GM12801 (cell line): Measurements from ENCODE around the gene ARPP19.

ENCODE experiments used
- TF ChIP-seq, protein P1 (sequence below): IDR thresholded peaks from one replicate; pipeline ENCODE4 v1.5.1; 2011; ENCODE audit warnings: control low read depth; ENCODE audit not compliant: insufficient read length; ENCODE audit errors: extremely low read depth

Gene ARPP19

DNA sequence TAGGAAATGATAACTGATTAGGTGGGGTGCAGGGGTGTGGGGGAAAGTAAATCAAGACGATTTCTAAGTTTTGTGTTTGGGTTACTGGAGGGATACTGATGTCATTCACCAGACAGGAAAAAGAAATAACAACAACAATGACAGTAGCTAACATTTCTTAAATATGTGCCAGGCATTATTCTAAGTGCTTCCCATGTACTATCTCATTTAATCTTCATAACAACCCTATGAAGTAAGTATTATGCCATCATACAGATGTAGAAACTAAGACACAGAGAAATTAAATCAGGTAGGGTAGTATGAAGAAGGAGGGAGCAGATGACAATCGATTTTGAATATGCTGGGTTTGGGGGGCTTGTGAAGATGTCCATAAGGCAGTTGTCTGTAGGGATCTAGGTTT is 53.5 kb downstream of the ARPP19 start:
- TF ChIP-seq, protein P1, sequence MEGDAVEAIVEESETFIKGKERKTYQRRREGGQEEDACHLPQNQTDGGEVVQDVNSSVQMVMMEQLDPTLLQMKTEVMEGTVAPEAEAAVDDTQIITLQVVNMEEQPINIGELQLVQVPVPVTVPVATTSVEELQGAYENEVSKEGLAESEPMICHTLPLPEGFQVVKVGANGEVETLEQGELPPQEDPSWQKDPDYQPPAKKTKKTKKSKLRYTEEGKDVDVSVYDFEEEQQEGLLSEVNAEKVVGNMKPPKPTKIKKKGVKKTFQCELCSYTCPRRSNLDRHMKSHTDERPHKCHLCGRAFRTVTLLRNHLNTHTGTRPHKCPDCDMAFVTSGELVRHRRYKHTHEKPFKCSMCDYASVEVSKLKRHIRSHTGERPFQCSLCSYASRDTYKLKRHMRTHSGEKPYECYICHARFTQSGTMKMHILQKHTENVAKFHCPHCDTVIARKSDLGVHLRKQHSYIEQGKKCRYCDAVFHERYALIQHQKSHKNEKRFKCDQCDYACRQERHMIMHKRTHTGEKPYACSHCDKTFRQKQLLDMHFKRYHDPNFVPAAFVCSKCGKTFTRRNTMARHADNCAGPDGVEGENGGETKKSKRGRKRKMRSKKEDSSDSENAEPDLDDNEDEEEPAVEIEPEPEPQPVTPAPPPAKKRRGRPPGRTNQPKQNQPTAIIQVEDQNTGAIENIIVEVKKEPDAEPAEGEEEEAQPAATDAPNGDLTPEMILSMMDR, result no peak

DNA sequence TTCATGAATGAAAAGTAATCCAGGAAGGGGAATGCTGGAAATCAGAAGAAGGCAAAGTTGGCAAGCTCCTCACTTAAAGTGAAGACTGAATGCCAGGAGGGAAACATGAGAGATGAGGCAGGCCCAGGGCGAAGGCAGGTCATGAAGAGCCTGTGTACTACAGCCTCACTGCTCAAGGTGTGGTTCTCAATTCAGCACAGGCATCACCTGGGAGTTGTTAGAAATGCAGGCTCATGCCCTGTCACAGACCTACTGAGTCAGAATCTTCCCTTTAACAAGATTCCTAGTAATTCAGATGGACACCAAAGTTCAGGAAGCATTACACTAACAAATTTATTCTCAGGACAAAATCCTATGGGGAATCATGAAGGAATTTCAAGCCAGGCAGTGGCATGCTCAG is 54.3 kb downstream of the ARPP19 start:
- TF ChIP-seq, protein P1, result no peak

DNA sequence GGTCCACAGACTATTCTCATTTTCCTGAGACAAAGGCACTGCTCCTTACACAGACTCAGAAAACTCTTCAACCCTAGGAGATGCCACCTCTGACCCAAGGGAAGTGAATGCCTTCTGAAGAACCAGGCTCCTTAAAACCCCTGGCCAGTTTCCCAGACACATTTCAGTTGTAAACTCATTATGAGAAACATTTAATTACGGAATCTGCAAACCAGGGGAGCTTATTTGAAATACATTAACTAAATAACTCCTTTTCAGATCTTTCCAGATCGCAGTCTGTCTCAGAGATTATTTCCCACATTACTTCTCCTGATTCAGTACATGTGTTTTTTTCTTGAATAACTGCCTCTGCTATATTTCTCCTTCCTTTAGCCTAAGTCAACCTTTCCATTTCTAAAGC is 57.7 kb downstream of the ARPP19 start:
- TF ChIP-seq, protein P1, result no peak

DNA sequence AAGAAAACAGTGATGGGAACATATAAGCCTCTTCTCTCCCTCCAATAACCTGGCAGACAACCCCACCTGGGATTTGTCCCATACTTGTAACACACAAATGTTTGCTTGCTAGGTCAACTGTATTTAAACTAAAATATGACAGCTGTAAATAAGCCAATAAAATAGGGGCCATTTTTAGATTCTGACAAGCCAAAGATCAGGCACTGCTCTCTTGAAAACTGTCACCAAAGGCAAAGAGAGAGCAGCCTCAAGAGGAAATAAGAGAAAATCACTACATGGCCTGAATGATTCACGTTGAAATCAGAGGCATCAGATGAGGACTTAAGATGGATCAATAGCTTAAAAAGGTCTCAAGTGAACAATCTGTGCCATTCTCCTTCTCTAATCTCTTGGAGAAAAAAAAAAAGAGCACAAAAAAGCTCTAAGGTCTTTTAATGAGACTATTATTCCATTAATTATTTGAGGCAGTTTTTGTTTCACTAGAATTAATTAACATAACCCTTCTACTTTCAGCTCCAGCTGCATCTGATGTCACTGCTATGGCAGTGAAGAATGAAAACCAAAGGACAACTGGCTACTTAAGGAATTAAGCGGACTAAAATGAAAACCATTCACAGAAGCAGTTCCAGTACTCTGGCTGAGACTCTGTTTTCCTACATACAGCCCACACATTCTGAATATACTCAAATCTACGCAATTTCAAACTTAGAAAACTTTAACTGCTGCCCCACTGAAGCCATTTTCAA is 59.2 kb downstream of the ARPP19 start:
- TF ChIP-seq, protein P1, result no peak

DNA sequence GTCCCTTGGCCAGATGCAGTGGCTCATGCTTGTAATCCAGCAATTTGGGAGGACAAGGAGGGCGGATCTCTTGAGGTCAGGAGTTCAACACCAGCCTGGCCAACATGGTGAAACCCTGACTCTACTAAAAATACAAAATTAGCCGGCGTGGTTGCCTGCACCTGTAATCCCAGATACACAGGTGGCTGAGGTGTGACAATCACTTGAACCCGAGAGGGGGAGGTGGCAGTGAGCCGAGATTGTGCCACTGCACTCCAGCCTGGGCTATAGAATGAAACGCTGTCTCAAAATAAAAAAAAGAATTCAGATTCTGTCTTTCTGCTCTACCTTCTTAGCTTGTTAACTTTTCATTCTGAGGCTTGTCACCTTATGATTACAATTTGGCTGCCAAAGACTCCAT is 62.3 kb downstream of the ARPP19 start:
- TF ChIP-seq, protein P1, result no peak

DNA sequence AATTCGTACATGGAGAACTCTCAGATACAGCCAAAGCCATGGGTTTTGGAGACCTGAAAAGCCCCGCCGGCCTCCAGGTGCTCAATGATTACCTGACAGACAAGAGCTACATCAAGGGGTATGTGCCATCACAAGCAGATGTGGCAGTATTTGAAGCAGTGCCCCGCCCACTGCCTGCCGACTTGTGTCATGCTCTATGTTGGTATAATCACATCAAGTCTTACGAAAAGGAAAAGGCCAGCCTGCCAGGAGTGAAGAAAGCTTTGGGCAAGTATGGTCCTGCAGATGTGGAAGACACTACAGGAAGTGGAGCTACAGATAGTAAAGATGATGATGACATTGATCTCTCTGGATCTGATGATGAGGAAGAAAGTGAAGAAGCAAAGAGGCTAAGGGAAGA is 63.7 kb downstream of the ARPP19 start:
- TF ChIP-seq, protein P1, result no peak

DNA sequence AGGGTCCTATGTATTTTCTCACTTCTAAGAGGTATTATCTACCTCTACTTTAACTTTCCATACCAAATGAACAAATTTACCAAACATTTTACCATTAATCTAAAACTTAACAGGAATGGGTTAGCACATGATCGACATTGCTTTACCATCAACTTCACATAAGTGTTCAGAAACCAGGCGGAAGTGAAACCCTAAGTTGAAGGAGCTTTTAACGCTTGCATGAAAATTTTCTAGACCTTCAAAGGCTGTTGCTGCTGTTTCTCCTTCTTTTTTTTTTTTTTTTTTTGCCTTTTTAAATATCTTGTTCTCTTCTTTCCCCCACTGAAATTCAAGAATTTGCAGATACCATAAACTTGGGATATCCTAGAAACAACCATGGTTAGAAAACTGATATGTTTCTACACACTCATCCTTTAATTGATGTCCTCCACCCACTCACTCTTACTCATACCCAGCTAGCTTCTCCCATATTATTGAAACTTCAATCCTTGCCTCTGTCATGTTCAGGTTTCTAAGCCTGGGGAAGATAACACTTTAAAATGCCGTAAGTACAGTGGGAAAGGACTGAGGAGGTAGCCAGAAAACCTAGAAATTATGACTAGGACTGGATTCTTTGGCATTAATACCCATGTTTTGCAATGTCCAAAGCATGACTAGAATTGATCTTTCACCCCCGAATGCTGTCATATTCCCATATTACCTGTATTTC is 64.9 kb downstream of the ARPP19 start:
- TF ChIP-seq, protein P1, result no peak
